Thoracic aorta endothelial cell (primary cell): ENCODE data around the gene SYNDIG1L. TPM values are rescaled to one million over a fixed set of nuclear protein-coding genes. Genes with fewer than 3 reads are reported as not detected.

Source experiments
- total RNA-seq: library from RNA; depleted of rRNA; stranded (reverse); fragments of >200 nt; gene quantifications from 2 replicates; pipeline ENCODE4 v1.2.3, GENCODE V29; 2012

The SYNDIG1L gene
- total RNA-seq = not detected in 2 replicates

DNA sequence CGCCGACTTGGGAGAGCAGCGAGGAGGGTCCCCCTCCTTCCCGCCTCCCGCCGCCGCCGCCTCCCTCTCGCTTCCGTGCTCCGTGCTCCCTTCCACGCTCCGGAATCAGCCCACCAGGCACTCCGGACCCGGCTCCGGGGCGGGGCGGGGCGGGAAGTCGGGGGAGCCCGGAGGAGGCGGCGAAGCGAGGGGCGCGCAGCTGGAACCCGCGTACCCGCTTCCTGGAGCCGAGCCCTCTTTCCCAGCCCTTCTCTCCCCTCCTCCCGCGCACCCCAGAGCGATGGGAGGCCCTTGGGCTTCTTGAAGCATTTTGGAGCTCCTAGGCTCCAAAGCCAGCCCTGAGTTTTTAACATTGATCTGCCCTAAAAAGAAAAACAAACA is at the start of gene SYNDIG1L:
SYNDIG1L (minus strand) TSS at position 9 of the 381 bp plus-strand sequence. CDS start 16,466 bp downstream, outside the sequence.

Other genes with a start within 250 kb of the SYNDIG1L start
- not detected in 2 replicates for gene VSX2, start 186.8 kb downstream of the SYNDIG1L start, total RNA-seq
- 41.8 and 49.2 TPM in 2 replicates for gene ABCD4, start 123.3 kb downstream of the SYNDIG1L start, total RNA-seq
- gene VRTN, start 77.7 kb downstream of the SYNDIG1L start, total RNA-seq = not detected in 2 replicates
- 123 and 139 TPM in 2 replicates for gene NPC2, start 67.1 kb upstream of the SYNDIG1L start, total RNA-seq
- 17.7 and 18.7 TPM in 2 replicates for gene ISCA2, start 67.6 kb upstream of the SYNDIG1L start, total RNA-seq
- gene LTBP2, start 186.0 kb upstream of the SYNDIG1L start, total RNA-seq = 165 and 256 TPM in 2 replicates